Panc1 (cell line): ENCODE data around the gene WNT7B. TPM values are rescaled to one million over a fixed set of nuclear protein-coding genes. Genes with fewer than 3 reads are reported as not detected.

Experiments
- ATAC-seq: fragments of 200-7000 bp; cut with Tn5 transposase; 2 replicates; pipeline ENCODE4 v1.9.1; 2020; ENCODE audit warnings: mild to moderate bottlenecking, moderate library complexity
- BruUV-seq: library from RNA; stranded (reverse); fragments of 400-500 nt; replicated peaks from 2 replicates; lab custom pipeline; 2021; lab: Mats Ljungman, UMichigan
- CTCF ChIA-PET: fragments of 300-600 bp; sonication (Branson Sonifier 250); formaldehyde crosslinking; loops from one replicate; lab custom pipeline; 2022; ENCODE audit warnings: antibody characterized with exemption; lab: Charles Lee
- POLR2A ChIA-PET: fragments of 300-600 bp; sonication (Branson Sonifier 250); formaldehyde crosslinking; loops from one replicate; lab custom pipeline; 2022; ENCODE audit warnings: antibody characterized with exemption; lab: Charles Lee
- DNase-seq: peaks from one replicate; pipeline ENCODE4 v3.0.0-alpha.2; 2010; ENCODE audit warnings: low read depth, low spot score
- H3K27ac ChIP-seq: 2 replicates; pipeline ENCODE4 v1.5.1; 2011; ENCODE audit warnings: mild to moderate bottlenecking, low read length, inconsistent platforms
- H3K27me3 ChIP-seq: fragments of 200-500 bp; sonication (Bioruptor generic); 2 replicates; pipeline ENCODE4 v1.6.0; 2014; ENCODE audit warnings: low read length, inconsistent platforms; ENCODE audit not compliant: control insufficient read depth, insufficient read depth
- H3K36me3 ChIP-seq: fragments of 200-500 bp; sonication (Bioruptor generic); 2 replicates; pipeline ENCODE4 v1.5.1; 2014; ENCODE audit warnings: inconsistent platforms, mild to moderate bottlenecking, low read length, moderate library complexity; ENCODE audit not compliant: control insufficient read depth, insufficient read depth
- H3K4me1 ChIP-seq: 2 replicates; pipeline ENCODE4 v1.5.1; 2011; ENCODE audit warnings: inconsistent platforms, mild to moderate bottlenecking, low read length, moderate library complexity; ENCODE audit not compliant: control insufficient read depth, insufficient read depth
- H3K4me3 ChIP-seq, 2 experiments: 2 replicates each; pipeline ENCODE4 v1.5.1; 2011 to 2012; ENCODE audit warnings: low read depth in 2 of 2, low read length in 2 of 2, mild to moderate bottlenecking in 2 of 2, inconsistent platforms in 1 of 2, moderate library complexity in 1 of 2
- H3K9me3 ChIP-seq: fragments of 200-500 bp; sonication (Bioruptor generic); 2 replicates; pipeline ENCODE4 v1.5.1; 2014; ENCODE audit warnings: low read depth, mild to moderate bottlenecking, inconsistent platforms, low read length, moderate library complexity; ENCODE audit not compliant: control insufficient read depth, insufficient read depth
- CTCF ChIP-seq: fragments of 450-650 bp; IDR thresholded peaks from 2 replicates; pipeline ENCODE4 v1.5.1; 2017; ENCODE audit warnings: mild to moderate bottlenecking
- POLR2AphosphoS5 ChIP-seq: IDR thresholded peaks from 2 replicates; pipeline ENCODE4 v1.6.1; 2012; ENCODE audit warnings: mild to moderate bottlenecking, low read depth, low read length, moderate library complexity
- REST ChIP-seq, 2 experiments: IDR thresholded peaks; 2 replicates each; pipeline ENCODE4 v1.6.1; 2011 to 2012; ENCODE audit warnings: low read depth in 2 of 2, control low read depth in 1 of 2, low read length in 1 of 2, mild to moderate bottlenecking in 1 of 2, moderate library complexity in 1 of 2; ENCODE audit not compliant: insufficient read depth in 1 of 2
- SIN3A ChIP-seq: IDR thresholded peaks from 2 replicates; pipeline ENCODE4 v1.6.1; 2012; ENCODE audit warnings: low read depth, mild to moderate bottlenecking, low read length, moderate library complexity, borderline replicate concordance; ENCODE audit not compliant: insufficient read depth
- TCF7L2 ChIP-seq: IDR thresholded peaks from 2 replicates; pipeline ENCODE4 v1.6.1; 2011; ENCODE audit warnings: mild to moderate bottlenecking, low read depth, low read length, inconsistent platforms
- in situ Hi-C: cut with HindIII; loops from 2 replicates; pipeline ENCODE4 v1.10.0; 2016; ENCODE audit warnings: low sequenced_read_pairs, low pct_unique_long_range_greater_than_20kb
- intact Hi-C: fragments of 100-400 bp; cut with micrococcal nuclease; formaldehyde crosslinking; loops from one replicate; pipeline ENCODE4 v1.10.0; 2022; ENCODE audit not compliant: unreplicated experiment
- total RNA-seq: library from RNA; stranded (reverse); gene quantifications from one replicate; pipeline ENCODE4 v1.2.1, GENCODE V29; 2021; ENCODE audit not compliant: unreplicated experiment

The WNT7B gene
- total RNA-seq, 1 experiment from 2014 or later = 52.1 TPM

DNA sequence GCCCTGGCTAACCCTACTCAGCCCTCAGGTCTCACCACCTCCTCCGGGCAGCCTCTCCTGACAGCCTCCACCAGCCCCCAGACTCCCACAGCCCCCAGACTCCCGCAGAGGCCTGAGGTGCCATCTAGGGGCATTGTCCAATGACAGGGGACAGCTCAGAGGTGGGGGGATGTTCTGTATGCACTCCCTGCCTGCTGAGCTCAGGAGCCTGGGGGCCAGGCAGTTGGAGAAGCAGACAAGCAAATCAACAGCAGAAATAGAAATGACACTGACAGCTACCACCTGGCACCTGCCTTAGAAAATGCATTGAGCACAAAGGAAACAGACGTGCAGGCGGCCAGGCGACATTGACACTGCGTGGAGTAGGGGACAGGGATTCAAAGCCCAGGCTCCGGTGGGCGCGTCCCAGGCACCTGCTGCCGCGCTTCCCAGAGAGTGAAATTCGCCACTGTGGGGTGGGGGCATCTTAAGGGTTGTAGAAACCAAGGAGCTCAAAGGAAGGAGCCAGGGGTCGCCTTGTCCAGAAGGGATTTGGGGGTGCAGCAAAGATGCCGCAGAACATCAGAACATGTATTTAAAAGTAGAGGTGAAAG is 22.5 kb upstream of the WNT7B start:
- no TSS peak for BruUV-seq
- peaks cover 16% of the 10 kb centered on the region for H3K4me1 ChIP-seq
- in situ Hi-C loops = no loop called here
- H3K36me3 ChIP-seq = no peaks in the 10 kb centered on the region
- no peak for TF ChIP-seq CTCF
- TF ChIP-seq SIN3A = no peak
- TF ChIP-seq POLR2AphosphoS5 = no peak
- intact Hi-C loops = loop anchor here (5.0 to 10.0 kb wide), 2 partner anchors 115 to 313 kb away; no protein-coding TSS in a partner anchor
- ATAC-seq = no peak
- ChIA-PET CTCF (interaction anchor here (0.9 kb wide), 1 partner anchor 117 kb away, joined by 3 read pairs; no protein-coding TSS in a partner anchor), POLR2A (no interaction called here)
- no peak for DNase-seq
- H3K27ac ChIP-seq = no peak overlapping the region
- no peak overlapping the region for H3K4me3 ChIP-seq
- no peaks in the 10 kb centered on the region for H3K27me3 ChIP-seq
- H3K9me3 ChIP-seq = no peaks in the 10 kb centered on the region

DNA sequence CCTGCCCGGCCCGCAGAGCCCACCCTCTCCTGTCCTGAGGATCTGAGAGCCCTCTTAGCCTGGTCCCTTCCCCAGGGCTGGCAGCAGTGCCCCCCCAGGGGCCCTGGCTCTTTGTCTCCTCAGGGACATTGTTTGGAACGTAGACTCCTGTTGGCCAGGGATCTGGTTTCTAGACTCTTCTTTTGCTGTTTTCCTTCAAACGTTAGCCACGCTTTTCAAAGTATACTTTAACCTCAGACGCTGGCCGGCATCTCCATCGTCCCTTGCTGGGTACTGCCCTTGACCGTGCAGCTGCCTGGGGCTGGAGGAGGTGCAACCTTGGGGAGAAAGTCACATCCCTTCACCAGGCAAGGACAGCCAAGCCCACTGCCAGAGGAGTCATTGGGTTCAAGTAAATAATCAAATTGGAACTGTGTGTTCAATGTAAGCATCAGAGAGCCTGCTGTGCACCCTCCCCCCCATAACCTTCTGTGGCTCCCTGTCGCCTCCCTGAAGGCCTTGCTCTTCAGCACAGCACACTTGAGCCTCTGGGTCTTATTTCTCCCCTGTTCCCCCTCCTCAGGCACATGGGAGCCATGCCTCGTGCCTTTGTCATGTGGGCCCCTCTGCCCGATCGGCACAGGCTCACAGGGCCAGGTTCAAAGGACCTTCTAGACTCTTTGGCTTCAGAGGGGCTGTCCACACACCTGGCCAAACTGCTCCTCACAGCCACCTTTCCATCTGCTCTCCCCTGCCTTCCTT is 21.8 kb upstream of the WNT7B start:
- ATAC-seq (no peak), DNase-seq (no peak)
- in situ Hi-C loops = no loop called here
- intact Hi-C loops = loop anchor here (5.0 to 10.0 kb wide), 2 partner anchors 116 to 313 kb away; no protein-coding TSS in a partner anchor
- Histone ChIP-seq H3K27ac (no peak overlapping the region), H3K27me3 (no peaks in the 10 kb centered on the region), H3K9me3 (no peaks in the 10 kb centered on the region), H3K36me3 (no peaks in the 10 kb centered on the region), H3K4me1 (peaks cover 16% of the 10 kb centered on the region), H3K4me3 (no peak overlapping the region)
- no TSS peak for BruUV-seq
- TF ChIP-seq POLR2AphosphoS5 = no peak
- no peak for TF ChIP-seq SIN3A
- no peak for TF ChIP-seq REST (IDR thresholded peaks at IDR 0.05; ENCODE audit: insufficient read depth in 1 of 2, low read depth in 2 of 2, low read length in 1 of 2)
- TF ChIP-seq CTCF = no peak
- no peak for TF ChIP-seq TCF7L2
- ChIA-PET CTCF (no interaction called here), POLR2A (no interaction called here)
